A673 (cell line): ENCODE measurements around the gene TBC1D10B. TPM values are rescaled to one million over a fixed set of nuclear protein-coding genes. Genes with fewer than 3 reads are reported as not detected.

ENCODE experiments used
- BruUV-seq: library from RNA; stranded (reverse); fragments of 400-500 nt; replicated peaks from 2 replicates; lab custom pipeline; 2021; lab: Mats Ljungman, UMichigan
- CTCF ChIA-PET: fragments of 300-600 bp; sonication (Branson Sonifier 250); formaldehyde crosslinking; loops from one replicate; lab custom pipeline; 2022; ENCODE audit warnings: antibody characterized with exemption; lab: Charles Lee
- POLR2A ChIA-PET: fragments of 300-600 bp; sonication (Branson Sonifier 250); formaldehyde crosslinking; loops from one replicate; lab custom pipeline; 2022; ENCODE audit warnings: antibody characterized with exemption; ENCODE audit not compliant: low non-redundant PET; lab: Charles Lee
- DNase-seq: peaks from one replicate; pipeline ENCODE4 v3.0.0-alpha.2; 2015; ENCODE audit warnings: low spot score
- H3K27ac ChIP-seq: fragments of 200-600 bp; sonication (generic); 2 replicates; pipeline ENCODE4 v1.5.1; 2016; ENCODE audit warnings: mixed run types, low read depth, mild to moderate bottlenecking, mixed read lengths, antibody characterized with exemption, low read length; ENCODE audit not compliant: poor library complexity, severe bottlenecking
- H3K27me3 ChIP-seq: fragments of 200-600 bp; sonication (generic); replicated peaks from 2 replicates; pipeline ENCODE4 v1.6.1; 2017; ENCODE audit warnings: mixed run types, low read depth, mild to moderate bottlenecking, mixed read lengths, antibody characterized with exemption, low read length; ENCODE audit not compliant: insufficient read depth, poor library complexity
- H3K36me3 ChIP-seq: fragments of 200-600 bp; sonication (generic); 2 replicates; pipeline ENCODE4 v1.6.1; 2016; ENCODE audit warnings: mixed run types, mild to moderate bottlenecking, mixed read lengths, antibody characterized with exemption, low read length; ENCODE audit not compliant: insufficient read depth, poor library complexity, severe bottlenecking
- H3K4me1 ChIP-seq: fragments of 200-600 bp; sonication (generic); 2 replicates; pipeline ENCODE4 v1.6.1; 2017; ENCODE audit warnings: mixed run types, mild to moderate bottlenecking, mixed read lengths, antibody characterized with exemption, low read length; ENCODE audit not compliant: insufficient read depth, poor library complexity, severe bottlenecking
- H3K4me3 ChIP-seq: fragments of 200-600 bp; sonication (generic); 2 replicates; pipeline ENCODE4 v1.5.1; 2016; ENCODE audit warnings: low read depth, mixed run types, mild to moderate bottlenecking, mixed read lengths, low read length; ENCODE audit not compliant: poor library complexity, severe bottlenecking
- H3K9me3 ChIP-seq: fragments of 200-600 bp; sonication (generic); 2 replicates; pipeline ENCODE4 v1.6.1; 2016; ENCODE audit warnings: mixed run types, low read depth, mild to moderate bottlenecking, mixed read lengths, antibody characterized with exemption, low read length; ENCODE audit not compliant: poor library complexity, severe bottlenecking
- EZH2 ChIP-seq: fragments of 200-600 bp; sonication (generic); IDR thresholded peaks from 2 replicates; pipeline ENCODE4 v1.6.1; 2017; ENCODE audit warnings: borderline replicate concordance, low read depth, mild to moderate bottlenecking, mixed read lengths, antibody characterized with exemption, low read length; ENCODE audit not compliant: poor library complexity, severe bottlenecking
- intact Hi-C: fragments of 100-400 bp; cut with micrococcal nuclease; formaldehyde crosslinking; loops from one replicate; pipeline ENCODE4 v1.10.0; 2022; ENCODE audit not compliant: unreplicated experiment
- total RNA-seq: library from RNA; stranded (reverse); gene quantifications from 2 replicates; pipeline ENCODE4 v1.2.3, GENCODE V29; 2021
- TF ChIP-seq, protein P1 (sequence below): fragments of 300-800, 200-600 bp; sonication (generic); conservative IDR thresholded peaks from 2 replicates; pipeline ENCODE4 v1.5.1; 2017; ENCODE audit warnings: low read depth, mild to moderate bottlenecking, antibody characterized with exemption, low read length, moderate library complexity, mixed read lengths

The TBC1D10B gene
- total RNA-seq, 1 experiment from 2014 or later: 66.0 TPM

- no TSS peak for BruUV-seq
- H3K9me3 ChIP-seq: no peaks in the 10 kb centered on the region
- TF ChIP-seq, protein P1, sequence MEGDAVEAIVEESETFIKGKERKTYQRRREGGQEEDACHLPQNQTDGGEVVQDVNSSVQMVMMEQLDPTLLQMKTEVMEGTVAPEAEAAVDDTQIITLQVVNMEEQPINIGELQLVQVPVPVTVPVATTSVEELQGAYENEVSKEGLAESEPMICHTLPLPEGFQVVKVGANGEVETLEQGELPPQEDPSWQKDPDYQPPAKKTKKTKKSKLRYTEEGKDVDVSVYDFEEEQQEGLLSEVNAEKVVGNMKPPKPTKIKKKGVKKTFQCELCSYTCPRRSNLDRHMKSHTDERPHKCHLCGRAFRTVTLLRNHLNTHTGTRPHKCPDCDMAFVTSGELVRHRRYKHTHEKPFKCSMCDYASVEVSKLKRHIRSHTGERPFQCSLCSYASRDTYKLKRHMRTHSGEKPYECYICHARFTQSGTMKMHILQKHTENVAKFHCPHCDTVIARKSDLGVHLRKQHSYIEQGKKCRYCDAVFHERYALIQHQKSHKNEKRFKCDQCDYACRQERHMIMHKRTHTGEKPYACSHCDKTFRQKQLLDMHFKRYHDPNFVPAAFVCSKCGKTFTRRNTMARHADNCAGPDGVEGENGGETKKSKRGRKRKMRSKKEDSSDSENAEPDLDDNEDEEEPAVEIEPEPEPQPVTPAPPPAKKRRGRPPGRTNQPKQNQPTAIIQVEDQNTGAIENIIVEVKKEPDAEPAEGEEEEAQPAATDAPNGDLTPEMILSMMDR: no peak
- TF ChIP-seq EZH2: no peak
- H3K4me1 ChIP-seq: no peaks in the 10 kb centered on the region
- ChIA-PET CTCF (interaction anchor here (0.5 kb wide), 1 partner anchor 16 kb away, joined by 7 read pairs; no protein-coding TSS in a partner anchor), POLR2A (no interaction called here)
- DNase-seq: no peak
- H3K36me3 ChIP-seq: peaks cover 21% of the 10 kb centered on the region
- intact Hi-C loops: no loop called here
- H3K27ac ChIP-seq: no peak overlapping the region
- no peaks in the 10 kb centered on the region for H3K27me3 ChIP-seq
- no peak overlapping the region for H3K4me3 ChIP-seq
Measured at GRCh38 chr16:30365200-30365599, 5.1 kb downstream of the TBC1D10B start.

GRCh38 chr16:30361180-30361579 lies 9.1 kb downstream of the TBC1D10B start:
- intact Hi-C loops: no loop called here

GRCh38 chr16:30359871-30360170 lies 10.5 kb downstream of the TBC1D10B start:
- no peak for DNase-seq
- POLR2A ChIA-PET: interaction anchor here (0.6 kb wide), 1 partner anchor 559 kb away, joined by 3 read pairs; no protein-coding TSS in a partner anchor
- Histone ChIP-seq H3K4me1 (peaks cover 7% of the 10 kb centered on the region), H3K4me3 (no peak overlapping the region), H3K9me3 (no peaks in the 10 kb centered on the region), H3K27ac (no peak overlapping the region), H3K36me3 (peaks cover 21% of the 10 kb centered on the region), H3K27me3 (no peaks in the 10 kb centered on the region)
- CTCF ChIA-PET: no interaction called here
- no peak for TF ChIP-seq EZH2
- TF ChIP-seq, protein P1: no peak
- intact Hi-C loops: no loop called here
- no TSS peak for BruUV-seq

More at GRCh38 chr16:30361180-30361579, 9.1 kb downstream of the TBC1D10B start:
- Histone ChIP-seq H3K27me3 (no peaks in the 10 kb centered on the region), H3K36me3 (peaks cover 31% of the 10 kb centered on the region), H3K9me3 (no peaks in the 10 kb centered on the region), H3K27ac (no peak overlapping the region), H3K4me3 (no peak overlapping the region), H3K4me1 (no peaks in the 10 kb centered on the region)
- ChIA-PET POLR2A (no interaction called here), CTCF (no interaction called here)
- no peak for DNase-seq
- TF ChIP-seq EZH2: no peak
- TF ChIP-seq, protein P1: no peak
- BruUV-seq: no TSS peak
